A549 (cell line): ENCODE results near the gene SLC24A3. TPM values are rescaled to one million over a fixed set of nuclear protein-coding genes. Genes with fewer than 3 reads are reported as not detected.

Source experiments
- ATAC-seq, 2 experiments: fragments of 200-7000 bp in 1 of 2; fragments of >200 bp in 1 of 2; cut with Nextera tagmentation in 1 of 2; cut with Tn5 transposase in 1 of 2; 3 replicates each; pipeline versions ENCODE4 v1.8.0 to v1.9.1; 2018 to 2020; ENCODE audit warnings: mild to moderate bottlenecking in 1 of 2, moderate library complexity in 1 of 2
- CTCF ChIA-PET: fragments of 300-600 bp; sonication (Branson Sonifier 250); formaldehyde crosslinking; extraction: SDS; loops from one replicate; lab custom pipeline; 2021; ENCODE audit warnings: antibody characterized with exemption, inconsistent platforms; lab: Yijun Ruan, JAX
- POLR2A ChIA-PET: fragments of 350-600 bp; formaldehyde crosslinking; extraction: SDS; loops from one replicate; lab custom pipeline; 2021; ENCODE audit warnings: antibody characterized with exemption, inconsistent platforms; lab: Yijun Ruan, JAX
- DNase-seq, 2 experiments: peaks; one replicate each; pipeline versions ENCODE4 v3.0.0 to v3.0.0-alpha.2; 2011 to 2016; ENCODE audit warnings: low read depth in 1 of 2, low spot score in 1 of 2
- FAIRE-seq: peaks from 2 replicates; lab custom pipeline; 2011; peaks lifted over from hg19 to GRCh38; lab: Jason Lieb, UNC
- H3K27ac ChIP-seq, 2 experiments: fragments of >200 bp; sonication (Bioruptor Twin); formaldehyde crosslinking; 3 replicates each; pipeline ENCODE4 v1.5.1; 2016 to 2017
- H3K4me1 ChIP-seq: fragments of >200 bp; sonication (Bioruptor Twin); formaldehyde crosslinking; 3 replicates; pipeline ENCODE4 v1.6.1; 2016
- H3K4me2 ChIP-seq: fragments of >200 bp; sonication (Bioruptor Twin); formaldehyde crosslinking; 3 replicates; pipeline ENCODE4 v1.6.1; 2016
- H3K4me3 ChIP-seq: fragments of >200 bp; sonication (Bioruptor Twin); formaldehyde crosslinking; 3 replicates; pipeline ENCODE4 v1.5.1; 2016
- H3K9me3 ChIP-seq: fragments of >200 bp; sonication (Bioruptor Twin); formaldehyde crosslinking; 3 replicates; pipeline ENCODE4 v1.6.1; 2016
- BHLHE40 ChIP-seq: IDR thresholded peaks from 2 replicates; pipeline ENCODE4 v1.6.1; 2012; ENCODE audit warnings: low read depth, low read length, inconsistent platforms
- CBX2 ChIP-seq: fragments of 200-600 bp; sonication (generic); IDR thresholded peaks from 2 replicates; pipeline ENCODE4 v1.6.1; 2016; ENCODE audit warnings: low read depth, mild to moderate bottlenecking, borderline replicate concordance
- CBX8 ChIP-seq: fragments of 200-600 bp; sonication (generic); IDR thresholded peaks from 2 replicates; pipeline ENCODE4 v1.6.1; 2016
- EP300 ChIP-seq, 2 experiments: fragments of >200 bp; sonication (Bioruptor Twin); formaldehyde crosslinking; IDR thresholded peaks; 2 replicates in 1 of 2; 3 replicates in 1 of 2; pipeline ENCODE4 v1.6.1; 2016 to 2017
- ESRRA ChIP-seq: fragments of 150-350 bp; IDR thresholded peaks from 2 replicates; pipeline ENCODE4 v1.6.1; 2014; ENCODE audit warnings: mild to moderate bottlenecking, low read length, borderline replicate concordance
- HDAC2 ChIP-seq: fragments of 200-600 bp; sonication (generic); IDR thresholded peaks from 2 replicates; pipeline ENCODE4 v1.6.1; 2016
- HOXB13 ChIP-seq: fragments of 250-450 bp; sonication (Bioruptor Pico); IDR thresholded peaks from 2 replicates; pipeline ENCODE4 v1.5.0; 2020; ENCODE audit warnings: low read depth, mild to moderate bottlenecking, moderate library complexity
- KDM5A ChIP-seq: fragments of 200-600 bp; sonication (generic); IDR thresholded peaks from 2 replicates; pipeline ENCODE4 v1.6.1; 2016; ENCODE audit warnings: antibody characterized with exemption, mild to moderate bottlenecking
- MAZ ChIP-seq: fragments of 150-350 bp; IDR thresholded peaks from 2 replicates; pipeline ENCODE4 v1.6.1; 2014; ENCODE audit warnings: antibody characterized with exemption, low read depth, low read length, borderline replicate concordance
- NPAS2 ChIP-seq: fragments of 250-450 bp; sonication (Bioruptor Pico); IDR thresholded peaks from 2 replicates; pipeline ENCODE4 v1.8.0; 2022; ENCODE audit warnings: mild to moderate bottlenecking, moderate library complexity, borderline replicate concordance
- PHF8 ChIP-seq: fragments of 200-600 bp; sonication (generic); IDR thresholded peaks from 2 replicates; pipeline ENCODE4 v1.6.1; 2016; ENCODE audit warnings: low read depth, mild to moderate bottlenecking, antibody characterized with exemption, moderate library complexity, borderline replicate concordance
- POLR2A ChIP-seq: IDR thresholded peaks from 2 replicates; pipeline ENCODE4 v1.6.1; 2012; ENCODE audit warnings: mild to moderate bottlenecking, low read length
- RCOR1 ChIP-seq: fragments of 150-350 bp; IDR thresholded peaks from 2 replicates; pipeline ENCODE4 v1.6.1; 2014; ENCODE audit warnings: antibody characterized with exemption, low read length, low read depth
- RNF2 ChIP-seq: fragments of 200-600 bp; sonication (generic); IDR thresholded peaks from 2 replicates; pipeline ENCODE4 v1.6.1; 2016; ENCODE audit warnings: low read depth, mild to moderate bottlenecking, antibody characterized with exemption, moderate library complexity, borderline replicate concordance
- SMC3 ChIP-seq: fragments of >200 bp; sonication (Bioruptor Twin); formaldehyde crosslinking; IDR thresholded peaks from 3 replicates; pipeline ENCODE4 v1.6.1; 2018; ENCODE audit warnings: inconsistent platforms
- TP53 ChIP-seq: fragments of 250-450 bp; sonication (Bioruptor Pico); IDR thresholded peaks from 2 replicates; pipeline ENCODE4 v1.5.0; 2021; ENCODE audit warnings: mild to moderate bottlenecking, moderate library complexity
- USF2 ChIP-seq: fragments of 450-650 bp; IDR thresholded peaks from 2 replicates; pipeline ENCODE4 v1.6.1; 2014; ENCODE audit warnings: antibody characterized with exemption
- ZFP36 ChIP-seq: fragments of 450-650 bp; IDR thresholded peaks from 2 replicates; pipeline ENCODE4 v1.6.1; 2014; ENCODE audit warnings: borderline replicate concordance; ENCODE audit not compliant: partially characterized antibody
- ZNF302 ChIP-seq: fragments of 250-450 bp; sonication (Bioruptor Pico); IDR thresholded peaks from 2 replicates; pipeline ENCODE4 v1.9.0; 2021; ENCODE audit warnings: inconsistent platforms, mild to moderate bottlenecking, moderate library complexity
- WGBS: methylation state at CpG from one replicate; pipeline ENCODE4 v1.1.6; 2017; ENCODE audit errors: missing lambda C conversion rate; 5-methylcytosine and 5-hydroxymethylcytosine counted together
- polyA plus RNA-seq, 4 experiments: library from polyadenylated mRNA; depleted of rRNA in 3 of 4; stranded (reverse); fragments of >200 nt; fragmentation: RNase III in 1 of 4; extraction: RNeasy Plus Mini Kit Qiagen cat#74134 plus additional on column Dnase treatment in 1 of 4; gene quantifications; 2 replicates in 3 of 4; 3 replicates in 1 of 4; pipeline ENCODE4 v1.2.3, GENCODE V29; 2011 to 2017
- TF ChIP-seq, protein P1 (sequence below): fragments of 250-450 bp; sonication (Bioruptor Pico); IDR thresholded peaks from 2 replicates; pipeline ENCODE4 v1.5.0; 2021; ENCODE audit warnings: mild to moderate bottlenecking, moderate library complexity, borderline replicate concordance
- TF ChIP-seq, protein P2 (sequence below): IDR thresholded peaks from 2 replicates; pipeline ENCODE4 v1.6.1; 2012
- TF ChIP-seq, protein P3 (sequence below): IDR thresholded peaks from 2 replicates; pipeline ENCODE4 v1.6.1; 2012

SLC24A3 gene
- polyA plus RNA-seq, 2 of the 4 experiments (the other 2 are of a cell fraction): 0.08 TPM; not detected in 1

DNA sequence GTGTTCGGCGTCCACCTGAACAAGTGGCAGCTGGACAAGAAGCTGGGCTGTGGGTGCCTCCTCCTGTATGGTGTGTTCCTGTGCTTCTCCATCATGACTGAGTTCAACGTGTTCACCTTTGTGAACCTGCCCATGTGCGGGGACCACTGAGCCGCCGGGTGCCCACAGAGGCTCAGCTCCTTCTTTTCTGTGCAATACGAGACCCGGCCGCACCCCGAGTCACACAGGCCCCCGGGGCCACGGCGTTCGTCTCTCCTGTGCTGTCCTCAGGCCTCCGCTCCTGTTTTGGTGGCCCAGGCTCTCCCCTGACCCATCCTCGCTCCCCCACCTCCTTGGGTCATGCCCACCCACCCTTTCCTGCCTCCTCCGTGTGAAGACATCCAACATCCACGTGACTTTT lies 508.5 kb downstream of the SLC24A3 start:
- no peak overlapping the region for H3K4me3 ChIP-seq
- ChIA-PET CTCF (interaction anchor here (1.1 to 2.4 kb wide), 6 partner anchors 17 to 64 kb away, joined by 3 to 10 read pairs (median 3); no protein-coding TSS in a partner anchor), POLR2A (no interaction called here)
- H3K9me3 ChIP-seq: peaks cover 14% of the 10 kb centered on the region
- H3K4me1 ChIP-seq: 0 out of 3 replicates have a peak, but pooled peaks cover under 1% of the 10 kb centered on the region
- H3K27ac ChIP-seq: no peak overlapping the region
- no peak for ATAC-seq
- H3K4me2 ChIP-seq: no peak overlapping the region
- DNase-seq: no peak
- WGBS: 84% methylated on average over 18 of the region's 18 CpGs
- no peak for TF ChIP-seq SMC3
- no peak for TF ChIP-seq BHLHE40
- TF ChIP-seq RNF2: no peak
- TF ChIP-seq ZNF302 (CRISPR knock-in tag): no peak
- no peak for TF ChIP-seq PHF8
- TF ChIP-seq USF2: no peak
- no peak for FAIRE-seq

GRCh38 chr20:19723051-19723450 lies 510.6 kb downstream of the SLC24A3 start:
- Histone ChIP-seq H3K9me3 (no peaks in the 10 kb centered on the region), H3K4me2 (no peak overlapping the region), H3K4me3 (no peak overlapping the region), H3K27ac (no peak overlapping the region), H3K4me1 (0 out of 3 replicates have a peak, but pooled peaks cover 6% of the 10 kb centered on the region)
- peak; percentile 32 for FAIRE-seq
- DNase-seq: no peak
- POLR2A ChIA-PET: no interaction called here
- no peak for TF ChIP-seq CBX2
- no peak for TF ChIP-seq SMC3
- TF ChIP-seq RCOR1: no peak
- TF ChIP-seq ESRRA: no peak
- no peak for TF ChIP-seq USF2
- no peak for TF ChIP-seq KDM5A
- TF ChIP-seq TP53 (CRISPR knock-in tag): no peak
- no peak for TF ChIP-seq HOXB13 (CRISPR knock-in tag)
- no peak for TF ChIP-seq CBX8
- TF ChIP-seq MAZ: no peak
- no peak for TF ChIP-seq ZFP36
- TF ChIP-seq, protein P1, sequence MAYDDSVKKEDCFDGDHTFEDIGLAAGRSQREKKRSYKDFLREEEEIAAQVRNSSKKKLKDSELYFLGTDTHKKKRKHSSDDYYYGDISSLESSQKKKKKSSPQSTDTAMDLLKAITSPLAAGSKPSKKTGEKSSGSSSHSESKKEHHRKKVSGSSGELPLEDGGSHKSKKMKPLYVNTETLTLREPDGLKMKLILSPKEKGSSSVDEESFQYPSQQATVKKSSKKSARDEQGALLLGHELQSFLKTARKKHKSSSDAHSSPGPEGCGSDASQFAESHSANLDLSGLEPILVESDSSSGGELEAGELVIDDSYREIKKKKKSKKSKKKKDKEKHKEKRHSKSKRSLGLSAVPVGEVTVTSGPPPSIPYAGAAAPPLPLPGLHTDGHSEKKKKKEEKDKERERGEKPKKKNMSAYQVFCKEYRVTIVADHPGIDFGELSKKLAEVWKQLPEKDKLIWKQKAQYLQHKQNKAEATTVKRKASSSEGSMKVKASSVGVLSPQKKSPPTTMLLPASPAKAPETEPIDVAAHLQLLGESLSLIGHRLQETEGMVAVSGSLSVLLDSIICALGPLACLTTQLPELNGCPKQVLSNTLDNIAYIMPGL (CRISPR knock-in tag): no peak
- TF ChIP-seq, protein P2, sequence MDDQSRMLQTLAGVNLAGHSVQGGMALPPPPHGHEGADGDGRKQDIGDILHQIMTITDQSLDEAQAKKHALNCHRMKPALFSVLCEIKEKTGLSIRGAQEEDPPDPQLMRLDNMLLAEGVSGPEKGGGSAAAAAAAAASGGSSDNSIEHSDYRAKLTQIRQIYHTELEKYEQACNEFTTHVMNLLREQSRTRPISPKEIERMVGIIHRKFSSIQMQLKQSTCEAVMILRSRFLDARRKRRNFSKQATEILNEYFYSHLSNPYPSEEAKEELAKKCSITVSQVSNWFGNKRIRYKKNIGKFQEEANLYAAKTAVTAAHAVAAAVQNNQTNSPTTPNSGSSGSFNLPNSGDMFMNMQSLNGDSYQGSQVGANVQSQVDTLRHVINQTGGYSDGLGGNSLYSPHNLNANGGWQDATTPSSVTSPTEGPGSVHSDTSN: no peak
- TF ChIP-seq HDAC2: no peak
- no peak for TF ChIP-seq ZNF302 (CRISPR knock-in tag)
- no peak for TF ChIP-seq NPAS2 (CRISPR knock-in tag)
- no peak for TF ChIP-seq BHLHE40
- TF ChIP-seq, protein P3, sequence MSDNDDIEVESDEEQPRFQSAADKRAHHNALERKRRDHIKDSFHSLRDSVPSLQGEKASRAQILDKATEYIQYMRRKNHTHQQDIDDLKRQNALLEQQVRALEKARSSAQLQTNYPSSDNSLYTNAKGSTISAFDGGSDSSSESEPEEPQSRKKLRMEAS: no peak
- no peak for TF ChIP-seq POLR2A
- TF ChIP-seq EP300 (IDR thresholded peaks at IDR 0.05): no peak
- 64% methylated on average over 4 of the region's 4 CpGs for WGBS
- ATAC-seq: no peak
- CTCF ChIA-PET: interaction anchor here (0.9 to 1.2 kb wide), 2 partner anchors 9 to 30 kb away, joined by 3 read pairs; no protein-coding TSS in a partner anchor
